ENCODE data around the gene TEX2.

The TEX2 gene

DNA sequence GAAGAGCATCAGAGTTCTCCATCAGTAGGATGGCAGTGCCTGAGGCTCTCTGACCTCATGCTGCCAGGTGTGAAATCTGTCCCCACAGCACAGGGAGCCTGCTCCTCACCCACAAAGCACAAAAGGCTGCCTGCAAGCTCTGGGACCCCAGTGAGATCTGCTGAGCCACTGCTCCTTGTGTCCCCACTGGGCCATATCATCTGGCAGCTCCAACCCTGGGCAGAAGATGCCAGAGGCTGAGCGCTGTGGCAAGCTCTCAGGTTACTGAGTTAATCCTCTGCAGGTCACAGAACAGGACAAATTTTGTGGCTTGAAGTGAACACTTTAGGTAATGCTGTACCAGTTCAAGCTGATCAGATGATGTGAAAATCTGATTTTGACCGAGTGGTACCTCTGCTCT lies 106.4 kb downstream of the TEX2 start:
- Histone ChIP-seq H3K27ac (ENCODE audit: low read depth, low read length) (no peak overlapping the region), H4K20me1 (ENCODE audit: low read depth, low read length) (no peaks in the 10 kb centered on the region), H2AFZ (ENCODE audit: low read depth, low read length, severe bottlenecking) (no peak overlapping the region), H3K9me3 (ENCODE audit: insufficient read depth, low read length) (no peaks in the 10 kb centered on the region), H3K9ac (ENCODE audit: low read length) (no peak overlapping the region), H3K36me3 (ENCODE audit: low read length) (no peaks in the 10 kb centered on the region), H3K4me3 (ENCODE audit: insufficient read depth, low read length, poor library complexity, severe bottlenecking) (no peak overlapping the region), H3K4me2 (ENCODE audit: low read depth, low read length, poor library complexity, severe bottlenecking) (no peak overlapping the region), H3K79me2 (ENCODE audit: insufficient read depth, low read length) (no peaks in the 10 kb centered on the region), H3K27me3 (ENCODE audit: low read length) (no peaks in the 10 kb centered on the region), H3F3A (ENCODE audit: insufficient read depth) (no peaks in the 10 kb centered on the region), H3K9me2 (replicated peaks; ENCODE audit: insufficient read depth, low read length) (no peaks in the 10 kb centered on the region)
- TF ChIP-seq, protein P1, sequence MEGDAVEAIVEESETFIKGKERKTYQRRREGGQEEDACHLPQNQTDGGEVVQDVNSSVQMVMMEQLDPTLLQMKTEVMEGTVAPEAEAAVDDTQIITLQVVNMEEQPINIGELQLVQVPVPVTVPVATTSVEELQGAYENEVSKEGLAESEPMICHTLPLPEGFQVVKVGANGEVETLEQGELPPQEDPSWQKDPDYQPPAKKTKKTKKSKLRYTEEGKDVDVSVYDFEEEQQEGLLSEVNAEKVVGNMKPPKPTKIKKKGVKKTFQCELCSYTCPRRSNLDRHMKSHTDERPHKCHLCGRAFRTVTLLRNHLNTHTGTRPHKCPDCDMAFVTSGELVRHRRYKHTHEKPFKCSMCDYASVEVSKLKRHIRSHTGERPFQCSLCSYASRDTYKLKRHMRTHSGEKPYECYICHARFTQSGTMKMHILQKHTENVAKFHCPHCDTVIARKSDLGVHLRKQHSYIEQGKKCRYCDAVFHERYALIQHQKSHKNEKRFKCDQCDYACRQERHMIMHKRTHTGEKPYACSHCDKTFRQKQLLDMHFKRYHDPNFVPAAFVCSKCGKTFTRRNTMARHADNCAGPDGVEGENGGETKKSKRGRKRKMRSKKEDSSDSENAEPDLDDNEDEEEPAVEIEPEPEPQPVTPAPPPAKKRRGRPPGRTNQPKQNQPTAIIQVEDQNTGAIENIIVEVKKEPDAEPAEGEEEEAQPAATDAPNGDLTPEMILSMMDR (IDR thresholded peaks at IDR 0.05; ENCODE audit: insufficient read depth, low read length, poor library complexity, severe bottlenecking), result no peak
- TF ChIP-seq EZH2phosphoT487 (conservative IDR thresholded peaks at IDR 0.05; ENCODE audit: low read length), result no peak

DNA sequence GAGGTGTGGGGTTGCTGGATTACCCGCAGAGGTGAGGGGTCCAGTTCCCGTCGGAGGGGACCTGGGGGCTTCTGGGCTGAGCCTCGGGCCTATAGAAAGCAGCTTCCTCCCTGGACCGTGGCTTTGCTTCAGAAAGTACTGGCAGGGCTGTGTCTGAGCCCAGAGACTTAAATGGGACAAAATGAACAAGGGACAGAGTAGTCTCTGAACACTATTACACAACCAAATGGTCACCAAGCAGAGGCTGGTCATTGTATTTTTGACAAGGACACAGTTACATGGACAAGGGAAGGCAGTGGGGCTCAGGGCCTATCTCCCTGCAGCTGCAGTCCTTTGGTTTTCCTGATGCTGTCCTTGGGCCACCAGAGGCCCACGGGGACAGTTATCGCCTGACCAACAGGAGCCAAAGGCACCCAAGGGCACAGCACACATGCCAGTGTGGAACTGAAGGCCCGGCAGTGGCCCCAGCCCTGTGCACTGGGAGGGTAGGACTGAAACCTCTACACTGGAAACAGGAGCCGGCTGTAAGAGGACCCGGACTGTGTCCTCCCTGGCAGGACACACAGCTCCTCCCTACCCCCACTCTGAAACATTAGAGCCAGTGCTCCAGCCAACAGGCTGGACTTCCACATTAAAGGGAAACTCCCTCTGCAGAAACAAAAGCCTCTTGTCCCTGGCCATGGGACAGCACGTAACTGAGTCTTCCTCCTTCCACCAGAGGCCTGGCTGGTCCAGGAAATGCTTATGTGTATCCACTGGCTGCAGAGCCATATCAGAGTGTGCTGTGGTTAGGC lies 107.1 kb downstream of the TEX2 start:
- H3F3A ChIP-seq (ENCODE audit: insufficient read depth), result 0 out of 2 replicates have a peak, but pooled peaks cover 4% of the 10 kb centered on the region
- H3K79me2 ChIP-seq (ENCODE audit: insufficient read depth, low read length), result no peaks in the 10 kb centered on the region
- H3K9me2 ChIP-seq (replicated peaks; ENCODE audit: insufficient read depth, low read length), result no peaks in the 10 kb centered on the region
- no peaks in the 10 kb centered on the region for H3K27me3 ChIP-seq (ENCODE audit: low read length)
- no peak overlapping the region for H3K4me3 ChIP-seq (ENCODE audit: insufficient read depth, low read length, poor library complexity, severe bottlenecking)
- TF ChIP-seq, protein P1 (IDR thresholded peaks at IDR 0.05; ENCODE audit: insufficient read depth, low read length, poor library complexity, severe bottlenecking), result no peak
- TF ChIP-seq EZH2phosphoT487 (conservative IDR thresholded peaks at IDR 0.05; ENCODE audit: low read length), result no peak
- H4K20me1 ChIP-seq (ENCODE audit: low read depth, low read length), result no peaks in the 10 kb centered on the region
- no peak overlapping the region for H2AFZ ChIP-seq (ENCODE audit: low read depth, low read length, severe bottlenecking)
- no peaks in the 10 kb centered on the region for H3K9me3 ChIP-seq (ENCODE audit: insufficient read depth, low read length)
- H3K27ac ChIP-seq (ENCODE audit: low read depth, low read length), result no peak overlapping the region
- H3K4me2 ChIP-seq (ENCODE audit: low read depth, low read length, poor library complexity, severe bottlenecking), result no peak overlapping the region
- H3K9ac ChIP-seq (ENCODE audit: low read length), result no peak overlapping the region
- H3K36me3 ChIP-seq (ENCODE audit: low read length), result no peaks in the 10 kb centered on the region

DNA sequence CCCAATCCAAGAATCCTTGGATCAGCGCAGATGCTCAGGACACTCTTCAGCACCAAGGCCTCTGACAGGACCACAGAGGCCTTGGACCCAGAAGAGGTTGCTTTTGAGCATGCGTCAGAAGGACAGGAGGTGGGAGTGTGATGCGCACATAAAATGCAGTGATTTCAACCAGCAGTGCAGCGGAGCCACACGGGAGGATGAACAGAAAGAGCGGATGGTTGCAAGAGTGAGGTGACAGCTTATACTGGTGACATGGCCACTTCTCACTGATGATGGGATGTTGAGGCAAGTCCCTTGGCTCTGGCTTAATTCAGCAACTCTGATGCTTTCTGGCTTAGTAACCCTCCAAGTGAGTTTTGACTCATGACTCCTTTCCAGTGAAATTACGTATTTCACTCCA lies 107.9 kb downstream of the TEX2 start:
- H3K79me2 ChIP-seq (ENCODE audit: insufficient read depth, low read length), result no peaks in the 10 kb centered on the region
- no peaks in the 10 kb centered on the region for H3K27me3 ChIP-seq (ENCODE audit: low read length)
- 0 out of 2 replicates have a peak, but pooled peaks cover 4% of the 10 kb centered on the region for H3F3A ChIP-seq (ENCODE audit: insufficient read depth)
- TF ChIP-seq, protein P1 (IDR thresholded peaks at IDR 0.05; ENCODE audit: insufficient read depth, low read length, poor library complexity, severe bottlenecking), result no peak
- TF ChIP-seq EZH2phosphoT487 (conservative IDR thresholded peaks at IDR 0.05; ENCODE audit: low read length), result no peak
- no peaks in the 10 kb centered on the region for H3K9me2 ChIP-seq (replicated peaks; ENCODE audit: insufficient read depth, low read length)
- no peaks in the 10 kb centered on the region for H3K36me3 ChIP-seq (ENCODE audit: low read length)
- no peak overlapping the region for H3K27ac ChIP-seq (ENCODE audit: low read depth, low read length)
- H4K20me1 ChIP-seq (ENCODE audit: low read depth, low read length), result no peaks in the 10 kb centered on the region
- no peak overlapping the region for H3K9ac ChIP-seq (ENCODE audit: low read length)
- no peak overlapping the region for H2AFZ ChIP-seq (ENCODE audit: low read depth, low read length, severe bottlenecking)
- H3K4me3 ChIP-seq (ENCODE audit: insufficient read depth, low read length, poor library complexity, severe bottlenecking), result no peak overlapping the region
- H3K4me2 ChIP-seq (ENCODE audit: low read depth, low read length, poor library complexity, severe bottlenecking), result no peak overlapping the region
- H3K9me3 ChIP-seq (ENCODE audit: insufficient read depth, low read length), result no peaks in the 10 kb centered on the region

Data from SU-DHL-6 (cell line).